Smooth muscle cell (in vitro differentiated cells): ENCODE results near the gene DNAH6. TPM values are rescaled to one million over a fixed set of nuclear protein-coding genes. Genes with fewer than 3 reads are reported as not detected.

ENCODE experiments used
- DNase-seq: peaks from one replicate; lab custom pipeline; 2025; ENCODE audit not compliant: unreplicated experiment; lab: John Stamatoyannopoulos, UW
- H2AFZ ChIP-seq: fragments of 200-600 bp; sonication (generic); 2 replicates; pipeline ENCODE4 v1.6.0; 2016; ENCODE audit warnings: antibody characterized with exemption, low read depth, mild to moderate bottlenecking
- H3F3A ChIP-seq: fragments of 200-600 bp; sonication (generic); 2 replicates; pipeline ENCODE4 v1.6.0; 2017; ENCODE audit warnings: antibody characterized with exemption, low read depth
- H3K27ac ChIP-seq: fragments of 200-600 bp; sonication (generic); 2 replicates; pipeline ENCODE4 v1.5.1; 2016; ENCODE audit warnings: low read depth, mild to moderate bottlenecking
- H3K27me3 ChIP-seq: fragments of 200-600 bp; sonication (generic); 2 replicates; pipeline ENCODE4 v1.6.1; 2016; ENCODE audit warnings: low read depth, mild to moderate bottlenecking
- H3K36me3 ChIP-seq: fragments of 200-600 bp; sonication (generic); 2 replicates; pipeline ENCODE4 v1.5.1; 2016; ENCODE audit warnings: low read depth
- H3K4me1 ChIP-seq: fragments of 200-600 bp; sonication (generic); 2 replicates; pipeline ENCODE4 v1.5.1; 2016; ENCODE audit warnings: low read depth
- H3K4me2 ChIP-seq: fragments of 200-600 bp; sonication (generic); 2 replicates; pipeline ENCODE4 v1.6.0; 2016; ENCODE audit warnings: mild to moderate bottlenecking
- H3K4me3 ChIP-seq: fragments of 200-600 bp; sonication (generic); 2 replicates; pipeline ENCODE4 v1.5.1; 2016; ENCODE audit warnings: mild to moderate bottlenecking
- H3K79me2 ChIP-seq: fragments of 200-600 bp; sonication (generic); 2 replicates; pipeline ENCODE4 v1.6.0; 2016; ENCODE audit warnings: low read depth, mild to moderate bottlenecking
- H3K9ac ChIP-seq: fragments of 200-600 bp; sonication (generic); 2 replicates; pipeline ENCODE4 v1.6.0; 2016; ENCODE audit warnings: low read depth
- H3K9me3 ChIP-seq: fragments of 200-600 bp; sonication (generic); replicated peaks from 2 replicates; pipeline ENCODE4 v1.5.1; 2016; ENCODE audit warnings: low read depth
- H4K20me1 ChIP-seq: fragments of 200-600 bp; sonication (generic); 2 replicates; pipeline ENCODE4 v1.6.0; 2016; ENCODE audit warnings: low read depth
- WGBS: methylation state at CpG from one replicate; pipeline ENCODE4 v1.1.7; 2016; ENCODE audit warnings: low lambda C conversion rate; 5-methylcytosine and 5-hydroxymethylcytosine counted together
- polyA plus RNA-seq: library from polyadenylated mRNA; unstranded; fragments of >200 nt; fragmentation: Nextera tagmentation; extraction: Ambion mirVana; gene quantifications from 2 replicates; pipeline ENCODE4 v1.2.1, GENCODE V29; 2016
- total RNA-seq: library from RNA; depleted of rRNA; stranded (reverse); fragments of >200 nt; gene quantifications from 2 replicates; pipeline ENCODE4 v1.2.3, GENCODE V29; 2014
- TF ChIP-seq, protein P1 (sequence below): fragments of 200-600 bp; sonication (generic); IDR thresholded peaks from 2 replicates; pipeline ENCODE4 v1.5.1; 2017; ENCODE audit warnings: borderline replicate concordance, mild to moderate bottlenecking, antibody characterized with exemption; ENCODE audit not compliant: insufficient read depth, poor library complexity, severe bottlenecking

DNAH6 gene
- total and polyA plus RNA-seq, 2 experiments from 2014 or later: 0.27 to 0.96 TPM

DNA sequence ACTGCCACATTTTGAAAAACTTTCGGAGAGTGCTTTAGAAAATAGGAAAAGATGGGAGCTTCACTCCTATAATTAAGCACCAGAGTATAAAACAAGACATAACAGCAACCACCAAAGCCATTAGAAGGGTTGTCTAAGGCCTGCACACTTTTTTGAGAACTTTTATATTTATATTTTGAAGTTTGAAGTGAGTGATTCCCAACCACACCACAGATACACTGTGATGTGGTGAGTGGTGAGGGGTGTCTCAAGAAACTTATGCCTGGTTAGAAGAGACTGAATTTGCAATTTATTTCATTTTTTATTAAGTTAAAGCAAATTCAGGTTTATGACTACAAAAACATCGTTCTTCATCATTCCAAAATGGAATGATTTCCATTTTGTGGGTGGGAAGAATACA is 161.9 kb downstream of the DNAH6 start:
- H3K9ac ChIP-seq: no peak overlapping the region
- no peak for DNase-seq
- H3F3A ChIP-seq: no peaks in the 10 kb centered on the region
- TF ChIP-seq, protein P1, sequence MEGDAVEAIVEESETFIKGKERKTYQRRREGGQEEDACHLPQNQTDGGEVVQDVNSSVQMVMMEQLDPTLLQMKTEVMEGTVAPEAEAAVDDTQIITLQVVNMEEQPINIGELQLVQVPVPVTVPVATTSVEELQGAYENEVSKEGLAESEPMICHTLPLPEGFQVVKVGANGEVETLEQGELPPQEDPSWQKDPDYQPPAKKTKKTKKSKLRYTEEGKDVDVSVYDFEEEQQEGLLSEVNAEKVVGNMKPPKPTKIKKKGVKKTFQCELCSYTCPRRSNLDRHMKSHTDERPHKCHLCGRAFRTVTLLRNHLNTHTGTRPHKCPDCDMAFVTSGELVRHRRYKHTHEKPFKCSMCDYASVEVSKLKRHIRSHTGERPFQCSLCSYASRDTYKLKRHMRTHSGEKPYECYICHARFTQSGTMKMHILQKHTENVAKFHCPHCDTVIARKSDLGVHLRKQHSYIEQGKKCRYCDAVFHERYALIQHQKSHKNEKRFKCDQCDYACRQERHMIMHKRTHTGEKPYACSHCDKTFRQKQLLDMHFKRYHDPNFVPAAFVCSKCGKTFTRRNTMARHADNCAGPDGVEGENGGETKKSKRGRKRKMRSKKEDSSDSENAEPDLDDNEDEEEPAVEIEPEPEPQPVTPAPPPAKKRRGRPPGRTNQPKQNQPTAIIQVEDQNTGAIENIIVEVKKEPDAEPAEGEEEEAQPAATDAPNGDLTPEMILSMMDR: no peak
- H3K9me3 ChIP-seq: no peaks in the 10 kb centered on the region
- H4K20me1 ChIP-seq: no peaks in the 10 kb centered on the region
- H3K4me1 ChIP-seq: no peaks in the 10 kb centered on the region
- H3K27me3 ChIP-seq: no peaks in the 10 kb centered on the region
- no peak overlapping the region for H3K27ac ChIP-seq
- 75% methylated on average over 2 of the region's 2 CpGs for WGBS
- no peaks in the 10 kb centered on the region for H3K79me2 ChIP-seq
- no peak overlapping the region for H3K4me3 ChIP-seq
- no peak overlapping the region for H2AFZ ChIP-seq
- no peak overlapping the region for H3K4me2 ChIP-seq
- H3K36me3 ChIP-seq: no peaks in the 10 kb centered on the region

DNA sequence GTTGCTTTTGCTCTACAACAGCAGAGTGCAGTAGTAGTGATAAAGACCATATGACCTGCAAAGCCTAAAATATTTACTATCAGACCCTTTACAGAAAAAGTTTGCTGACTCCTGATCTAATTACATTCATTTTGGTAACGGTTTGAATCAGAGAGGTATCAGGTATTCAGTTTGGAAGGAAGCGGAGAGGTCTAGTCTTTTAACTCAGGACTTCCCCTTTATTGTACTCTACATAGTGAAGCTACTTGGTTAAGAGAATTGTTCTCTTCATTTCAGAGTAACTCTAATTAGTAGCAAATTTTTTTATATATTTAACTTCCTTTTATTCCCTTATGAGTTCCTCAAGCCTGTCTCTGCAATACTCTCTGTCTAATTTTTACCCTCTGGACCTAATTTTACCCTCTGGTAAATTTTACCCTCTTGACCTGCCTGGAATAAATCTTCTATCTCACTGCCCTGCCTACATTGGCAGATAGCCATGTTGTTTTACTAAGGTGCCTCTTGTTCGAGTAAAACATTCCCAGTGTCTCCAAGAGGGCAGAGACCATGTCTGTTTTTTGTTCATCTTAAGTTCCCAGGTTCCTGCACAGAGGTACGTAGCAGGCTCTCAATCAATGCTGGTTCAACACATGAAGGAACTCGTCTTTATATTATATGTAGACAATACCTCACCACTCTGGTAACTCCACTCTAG is 170.6 kb downstream of the DNAH6 start:
- H3K9me3 ChIP-seq: no peaks in the 10 kb centered on the region
- no peak overlapping the region for H2AFZ ChIP-seq
- H3K79me2 ChIP-seq: no peaks in the 10 kb centered on the region
- H3F3A ChIP-seq: no peaks in the 10 kb centered on the region
- H3K4me2 ChIP-seq: no peak overlapping the region
- H3K4me3 ChIP-seq: no peak overlapping the region
- TF ChIP-seq, protein P1: no peak
- H3K36me3 ChIP-seq: no peaks in the 10 kb centered on the region
- WGBS: 87% methylated on average over 5 of the region's 5 CpGs
- no peaks in the 10 kb centered on the region for H4K20me1 ChIP-seq
- H3K27ac ChIP-seq: no peak overlapping the region
- no peak for DNase-seq
- H3K9ac ChIP-seq: no peak overlapping the region
- H3K27me3 ChIP-seq: no peaks in the 10 kb centered on the region
- no peaks in the 10 kb centered on the region for H3K4me1 ChIP-seq

DNA sequence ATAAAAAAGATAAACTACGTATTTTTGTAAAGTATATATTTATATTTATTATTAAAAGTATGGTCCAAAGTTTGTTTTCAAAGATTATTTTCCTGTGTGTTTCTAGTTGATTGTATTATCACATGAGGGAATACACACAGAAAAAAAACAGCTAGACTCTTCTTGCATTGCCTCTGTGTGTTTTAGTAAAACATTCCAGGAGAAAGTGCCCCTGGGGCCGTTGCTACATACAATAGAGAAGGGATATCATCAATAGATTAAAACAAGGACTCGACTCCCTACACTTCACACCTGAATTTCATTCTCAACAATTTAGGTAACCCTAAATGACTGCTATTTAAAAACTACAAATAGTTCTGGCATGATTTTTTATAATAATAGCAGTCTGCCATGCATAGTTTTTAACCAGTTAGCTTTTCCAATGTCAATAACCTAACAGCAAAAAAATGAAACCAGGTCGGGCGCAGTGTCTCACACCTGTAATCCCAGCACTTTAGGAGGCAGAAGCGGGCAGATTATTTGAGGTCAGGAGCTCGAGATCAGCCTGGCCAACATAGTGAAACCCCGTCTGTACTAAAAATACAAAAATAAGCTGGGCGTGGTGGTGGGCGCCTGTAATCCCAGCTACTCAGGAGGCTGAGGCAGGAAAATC is 171.3 kb downstream of the DNAH6 start:
- no peaks in the 10 kb centered on the region for H3K36me3 ChIP-seq
- no peaks in the 10 kb centered on the region for H3K9me3 ChIP-seq
- H4K20me1 ChIP-seq: no peaks in the 10 kb centered on the region
- no peaks in the 10 kb centered on the region for H3K4me1 ChIP-seq
- H3K4me3 ChIP-seq: no peak overlapping the region
- no peak for DNase-seq
- no peak overlapping the region for H3K27ac ChIP-seq
- H2AFZ ChIP-seq: no peak overlapping the region
- TF ChIP-seq, protein P1: no peak
- no peak overlapping the region for H3K4me2 ChIP-seq
- no peaks in the 10 kb centered on the region for H3K79me2 ChIP-seq
- H3K9ac ChIP-seq: no peak overlapping the region
- no peaks in the 10 kb centered on the region for H3K27me3 ChIP-seq
- H3F3A ChIP-seq: no peaks in the 10 kb centered on the region
- 89% methylated on average over 10 of the region's 10 CpGs for WGBS

DNA sequence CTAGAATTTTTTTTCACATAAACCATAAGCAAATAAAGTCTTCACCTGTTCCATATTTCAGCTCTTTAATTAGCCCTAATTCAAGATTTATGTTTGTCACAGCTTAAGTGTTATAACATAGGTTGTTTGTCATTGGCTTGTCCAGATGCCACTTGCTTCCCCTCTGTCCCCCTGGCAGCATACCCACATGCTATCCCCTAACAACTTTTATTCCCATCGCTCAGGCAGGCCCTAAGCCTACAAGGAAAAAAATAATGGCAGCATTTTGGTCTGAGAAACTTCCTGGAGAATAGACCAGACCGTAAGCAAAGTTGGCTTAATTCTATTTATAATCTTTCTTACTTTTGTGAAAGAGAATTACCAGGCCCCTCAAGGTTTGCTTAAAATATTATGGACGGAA is 173.9 kb downstream of the DNAH6 start:
- Histone ChIP-seq H3K9ac (no peak overlapping the region), H3K27ac (no peak overlapping the region), H2AFZ (no peak overlapping the region), H3K27me3 (no peaks in the 10 kb centered on the region), H3K9me3 (no peaks in the 10 kb centered on the region), H3K36me3 (no peaks in the 10 kb centered on the region), H3K4me1 (no peaks in the 10 kb centered on the region), H3K79me2 (no peaks in the 10 kb centered on the region), H3K4me3 (no peak overlapping the region), H3K4me2 (no peak overlapping the region), H4K20me1 (no peaks in the 10 kb centered on the region), H3F3A (no peaks in the 10 kb centered on the region)
- TF ChIP-seq, protein P1: no peak
- WGBS: 89% methylated on average over 3 of the region's 3 CpGs
- DNase-seq: no peak
